HEK293 (cell line): ENCODE results near the gene GNPTG.

Source experiments
- BCL11A ChIP-seq: fragments of 450-650 bp; formaldehyde crosslinking; IDR thresholded peaks from 2 replicates; pipeline ENCODE4 v1.5.1; 2016; ENCODE audit warnings: low read depth, missing biosample characterization, missing genetic modification characterization
- BCL11B ChIP-seq: fragments of 450-650 bp; formaldehyde crosslinking; IDR thresholded peaks from 2 replicates; pipeline ENCODE4 v1.5.1; 2016; ENCODE audit warnings: low read depth, missing biosample characterization, missing genetic modification characterization
- ELK4 ChIP-seq: IDR thresholded peaks from 2 replicates; pipeline ENCODE4 v1.6.1; 2011; ENCODE audit warnings: mild to moderate bottlenecking, low read depth, low read length, borderline replicate concordance
- KLF1 ChIP-seq: fragments of 450-650 bp; formaldehyde crosslinking; IDR thresholded peaks from 2 replicates; pipeline ENCODE4 v1.5.1; 2016; ENCODE audit warnings: missing biosample characterization, missing genetic modification characterization
- KLF17 ChIP-seq: fragments of 450-650 bp; formaldehyde crosslinking; IDR thresholded peaks from 2 replicates; pipeline ENCODE4 v1.5.1; 2016; ENCODE audit warnings: missing biosample characterization, missing genetic modification characterization
- KLF7 ChIP-seq: fragments of 450-650 bp; formaldehyde crosslinking; IDR thresholded peaks from 2 replicates; pipeline ENCODE4 v1.5.1; 2016; ENCODE audit warnings: missing biosample characterization, missing genetic modification characterization, borderline replicate concordance
- PBX3 ChIP-seq: sonication (generic); formaldehyde crosslinking; IDR thresholded peaks from 2 replicates; pipeline ENCODE4 v1.8.1; 2022; ENCODE audit warnings: mild to moderate bottlenecking, moderate library complexity, missing genetic modification reagents
- SP7 ChIP-seq: fragments of 450-650 bp; formaldehyde crosslinking; IDR thresholded peaks from 2 replicates; pipeline ENCODE4 v1.5.1; 2016; ENCODE audit warnings: missing biosample characterization, missing genetic modification characterization
- ZFP69B ChIP-seq: fragments of 450-650 bp; formaldehyde crosslinking; IDR thresholded peaks from 2 replicates; pipeline ENCODE4 v1.5.1; 2016; ENCODE audit warnings: missing biosample characterization, missing genetic modification characterization
- ZNF133 ChIP-seq: fragments of 450-650 bp; formaldehyde crosslinking; IDR thresholded peaks from 2 replicates; pipeline ENCODE4 v1.5.1; 2016; ENCODE audit warnings: missing biosample characterization, missing genetic modification characterization
- ZNF148 ChIP-seq: fragments of 450-650 bp; formaldehyde crosslinking; IDR thresholded peaks from 2 replicates; pipeline ENCODE4 v1.5.0; 2017; ENCODE audit warnings: missing biosample characterization, missing genetic modification characterization, borderline replicate concordance
- ZNF18 ChIP-seq: fragments of 450-650 bp; formaldehyde crosslinking; IDR thresholded peaks from 2 replicates; pipeline ENCODE4 v1.5.1; 2016; ENCODE audit warnings: missing biosample characterization, missing genetic modification characterization
- ZNF2 ChIP-seq: fragments of 450-650 bp; formaldehyde crosslinking; IDR thresholded peaks from 2 replicates; pipeline ENCODE4 v1.5.1; 2016; ENCODE audit warnings: missing biosample characterization, missing genetic modification characterization
- ZNF248 ChIP-seq: fragments of 450-650 bp; formaldehyde crosslinking; IDR thresholded peaks from 2 replicates; pipeline ENCODE4 v1.5.1; 2017; ENCODE audit warnings: missing biosample characterization, missing genetic modification characterization
- ZNF266 ChIP-seq: fragments of 450-650 bp; formaldehyde crosslinking; IDR thresholded peaks from 2 replicates; pipeline ENCODE4 v1.5.1; 2016; ENCODE audit warnings: missing biosample characterization, missing genetic modification characterization, low read depth
- ZNF280D ChIP-seq: fragments of 450-650 bp; formaldehyde crosslinking; IDR thresholded peaks from 2 replicates; pipeline ENCODE4 v1.5.1; 2016; ENCODE audit warnings: missing biosample characterization, missing genetic modification characterization
- ZNF366 ChIP-seq: fragments of 450-650 bp; formaldehyde crosslinking; conservative IDR thresholded peaks from 2 replicates; pipeline ENCODE4 v1.5.1; 2016; ENCODE audit warnings: missing biosample characterization, missing genetic modification characterization
- ZNF391 ChIP-seq: fragments of 450-650 bp; formaldehyde crosslinking; IDR thresholded peaks from 2 replicates; pipeline ENCODE4 v1.5.1; 2016; ENCODE audit warnings: low read depth, missing biosample characterization, missing genetic modification characterization, borderline replicate concordance
- ZNF580 ChIP-seq: fragments of 450-650 bp; formaldehyde crosslinking; IDR thresholded peaks from 2 replicates; pipeline ENCODE4 v1.5.1; 2016; ENCODE audit warnings: missing biosample characterization, missing genetic modification characterization
- ZNF701 ChIP-seq: fragments of 450-650 bp; formaldehyde crosslinking; IDR thresholded peaks from 2 replicates; pipeline ENCODE4 v1.5.1; 2016; ENCODE audit warnings: missing biosample characterization, missing genetic modification characterization
- ZNF777 ChIP-seq: fragments of 450-650 bp; formaldehyde crosslinking; IDR thresholded peaks from 2 replicates; pipeline ENCODE4 v1.5.1; 2017; ENCODE audit warnings: missing biosample characterization, missing genetic modification characterization, borderline replicate concordance
- ZSCAN16 ChIP-seq: fragments of 450-650 bp; formaldehyde crosslinking; IDR thresholded peaks from 2 replicates; pipeline ENCODE4 v1.5.1; 2016; ENCODE audit warnings: missing biosample characterization, missing genetic modification characterization
- ZSCAN30 ChIP-seq: fragments of 450-650 bp; IDR thresholded peaks from 2 replicates; pipeline ENCODE4 v1.5.1; 2018; ENCODE audit warnings: missing biosample characterization, mild to moderate bottlenecking, missing genetic modification characterization, moderate library complexity
- ZXDB ChIP-seq: fragments of 450-650 bp; formaldehyde crosslinking; IDR thresholded peaks from 2 replicates; pipeline ENCODE4 v1.5.1; 2016; ENCODE audit warnings: missing biosample characterization, missing genetic modification characterization

The GNPTG gene

GRCh38 chr16:1308036-1308976 is 43.4 kb upstream of the GNPTG start (continued):
- peak; percentile 92 for TF ChIP-seq ZNF580 (tag by site-specific recombination)
- peak; percentile 98 for TF ChIP-seq ZNF366 (tag by site-specific recombination)
- no peak for TF ChIP-seq ZNF280D (tag by site-specific recombination)
- TF ChIP-seq BCL11A (tag by site-specific recombination): peak; percentile 92
- TF ChIP-seq ZSCAN30 (tag by site-specific recombination): peak; percentile 84; the same call in 1 of the 2 replicates
- TF ChIP-seq KLF17 (tag by site-specific recombination): peak; percentile 35
- peak; percentile 19 for TF ChIP-seq KLF1 (tag by site-specific recombination)
- TF ChIP-seq ZNF391 (tag by site-specific recombination): peak; percentile 37; the same call in 1 of the 2 replicates
- TF ChIP-seq ZNF777 (tag by site-specific recombination): 0 out of 2 replicates have a peak, but pooled peaks have one; percentile 40
- no peak for TF ChIP-seq ZNF18 (tag by site-specific recombination)
- peak; percentile 18; the same call in 1 of the 2 replicates for TF ChIP-seq KLF7 (tag by site-specific recombination)
- TF ChIP-seq ZXDB (tag by site-specific recombination): peak; percentile 4; the same call in 1 of the 2 replicates
- no peak for TF ChIP-seq ZNF248 (tag by site-specific recombination)
- no peak for TF ChIP-seq ZNF133 (tag by site-specific recombination)
- TF ChIP-seq ZNF266 (tag by site-specific recombination): no peak
- TF ChIP-seq PBX3: no peak
- peak; percentile 8; the same call in 1 of the 2 replicates for TF ChIP-seq ZNF2
- no peak; the same call in 1 of the 2 replicates for TF ChIP-seq ZFP69B (tag by site-specific recombination)
- peak; percentile 95 for TF ChIP-seq ZSCAN16
- no peak for TF ChIP-seq ZNF701 (tag by site-specific recombination)
- TF ChIP-seq ZNF148: no peak
- peak; percentile 85 for TF ChIP-seq BCL11B
- no peak for TF ChIP-seq ELK4
- no peak for TF ChIP-seq SP7
